Effector memory CD8-positive, alpha-beta T cell (primary cell): ENCODE results near the gene IL1RAPL1.

ENCODE experiments used
- ATAC-seq: fragments of 150-1000 bp; cut with Tn5 transposase; replicated peaks from 2 replicates; pipeline ENCODE4 v1.10.0; 2021; ENCODE audit warnings: mild to moderate bottlenecking, moderate library complexity
- DNase-seq, 3 experiments: peaks; one replicate each; pipeline ENCODE4 v3.0.0; 2021
- H3K27ac Mint-ChIP-seq, 2 donors: one replicate each; pipeline ENCODE4 v1.8.0; 2022; ENCODE audit warnings: mild to moderate bottlenecking in 2 of 2, mixed read lengths in 2 of 2, moderate library complexity in 2 of 2
- H3K27me3 Mint-ChIP-seq, 2 donors: one replicate each; pipeline ENCODE4 v1.8.0; 2022; ENCODE audit warnings: mixed read lengths in 2 of 2
- H3K36me3 Mint-ChIP-seq: one replicate; pipeline ENCODE4 v1.8.0; 2022; ENCODE audit warnings: mild to moderate bottlenecking, moderate library complexity, mixed read lengths; ENCODE audit not compliant: insufficient read depth
- H3K4me1 Mint-ChIP-seq, 2 donors: one replicate each; pipeline ENCODE4 v1.8.0; 2022; ENCODE audit warnings: low read depth in 2 of 2, mixed read lengths in 2 of 2
- H3K4me3 Mint-ChIP-seq, 2 donors: one replicate each; pipeline ENCODE4 v1.8.0; 2022; ENCODE audit warnings: mild to moderate bottlenecking in 2 of 2, mixed read lengths in 2 of 2, moderate library complexity in 2 of 2
- H3K9me3 Mint-ChIP-seq, 2 donors: one replicate each; pipeline ENCODE4 v1.8.0; 2022; ENCODE audit warnings: mixed read lengths in 2 of 2

Gene IL1RAPL1

DNA sequence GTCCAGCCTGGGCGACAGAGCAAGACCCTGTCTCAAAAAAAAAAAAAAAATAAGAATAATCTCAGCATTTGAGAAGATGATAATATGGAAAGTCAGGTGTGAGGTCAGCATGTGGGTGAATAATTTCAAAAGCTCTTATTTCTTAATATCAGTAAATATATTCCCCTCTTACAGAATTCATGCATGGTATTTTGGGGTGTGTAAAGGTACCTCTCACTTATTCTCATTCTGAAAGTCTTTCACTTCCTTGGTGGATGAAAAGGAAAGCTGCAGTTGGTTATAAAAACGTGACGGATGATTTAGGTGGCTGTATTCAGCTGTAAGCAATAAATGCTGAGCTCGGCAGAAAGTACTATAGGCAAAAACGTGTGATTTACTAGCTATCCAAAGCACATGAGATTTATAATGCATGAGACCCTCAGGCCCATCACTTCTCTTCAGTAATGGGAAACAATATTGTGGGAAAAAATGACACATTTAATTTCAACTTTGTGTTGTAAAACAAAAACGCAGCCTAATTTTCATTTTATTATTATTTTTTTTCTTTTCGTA is 1275.0 kb downstream of the IL1RAPL1 start:
- no peak overlapping the region for H3K4me3 Mint-ChIP-seq
- ATAC-seq (no peak), DNase-seq (no peak)
- no peaks in the 10 kb centered on the region for H3K4me1 Mint-ChIP-seq
- H3K27me3 Mint-ChIP-seq = no peaks in the 10 kb centered on the region
- H3K36me3 Mint-ChIP-seq = no peaks in the 10 kb centered on the region
- peaks cover 3 to 8% of the 10 kb centered on the region in 2 donors for H3K9me3 Mint-ChIP-seq
- H3K27ac Mint-ChIP-seq = no peak overlapping the region

DNA sequence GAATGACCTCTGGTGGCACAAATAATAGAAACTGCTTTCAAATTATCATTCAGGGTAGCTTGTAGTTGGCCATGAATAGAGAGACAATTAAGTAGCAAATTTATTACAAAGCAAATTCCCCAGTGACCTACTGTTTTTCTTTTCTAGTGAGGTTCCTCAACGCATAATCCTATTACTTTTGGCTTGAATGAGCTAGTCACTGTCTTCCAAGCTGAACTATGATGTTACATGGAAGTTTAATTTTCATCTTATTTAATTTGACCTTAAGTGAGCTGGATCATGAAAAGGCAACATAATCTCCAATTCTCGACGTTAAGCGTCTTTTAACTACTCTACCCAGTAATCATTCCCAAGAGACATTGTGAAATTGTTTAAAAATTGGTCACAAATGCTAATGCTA is 1280.7 kb downstream of the IL1RAPL1 start:
- Mint-ChIP-seq H3K4me3 (no peak overlapping the region), H3K27ac (no peak overlapping the region), H3K4me1 (no peaks in the 10 kb centered on the region), H3K9me3 (peaks cover 5 to 10% of the 10 kb centered on the region in 2 donors), H3K36me3 (no peaks in the 10 kb centered on the region), H3K27me3 (no peaks in the 10 kb centered on the region)
- ATAC-seq = no peak
- no peak for DNase-seq

- Mint-ChIP-seq H3K27me3 (no peaks in the 10 kb centered on the region), H3K27ac (no peak overlapping the region), H3K4me3 (no peak overlapping the region), H3K9me3 (peaks cover 8 to 10% of the 10 kb centered on the region in 2 donors), H3K36me3 (no peaks in the 10 kb centered on the region), H3K4me1 (no peaks in the 10 kb centered on the region)
- no peak for ATAC-seq
- no peak for DNase-seq
These were observed 1282.6 kb downstream of the IL1RAPL1 start for GRCh38 chrX:29869837-29870236.

DNA sequence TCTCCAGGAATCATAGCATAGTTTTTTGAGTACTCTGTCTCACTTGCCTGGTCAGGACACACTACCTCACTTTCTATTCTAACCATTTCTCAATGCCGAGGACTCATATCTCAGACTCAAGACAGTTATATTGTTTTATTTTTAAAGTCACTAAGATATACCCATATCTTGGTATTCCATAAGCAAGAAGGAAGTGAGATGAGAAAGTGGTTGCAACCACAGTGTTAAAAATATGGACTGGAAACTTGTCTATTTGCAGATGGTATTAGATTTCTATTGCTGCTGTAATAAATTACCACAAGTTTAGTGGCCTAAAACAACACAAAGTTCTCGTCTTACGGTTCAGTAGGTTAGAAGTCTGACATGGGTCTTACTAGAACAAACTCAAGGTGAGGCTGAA is 1283.4 kb downstream of the IL1RAPL1 start:
- no peak for ATAC-seq
- DNase-seq = no peak
- H3K9me3 Mint-ChIP-seq = peaks cover 8 to 10% of the 10 kb centered on the region in 2 donors

DNA sequence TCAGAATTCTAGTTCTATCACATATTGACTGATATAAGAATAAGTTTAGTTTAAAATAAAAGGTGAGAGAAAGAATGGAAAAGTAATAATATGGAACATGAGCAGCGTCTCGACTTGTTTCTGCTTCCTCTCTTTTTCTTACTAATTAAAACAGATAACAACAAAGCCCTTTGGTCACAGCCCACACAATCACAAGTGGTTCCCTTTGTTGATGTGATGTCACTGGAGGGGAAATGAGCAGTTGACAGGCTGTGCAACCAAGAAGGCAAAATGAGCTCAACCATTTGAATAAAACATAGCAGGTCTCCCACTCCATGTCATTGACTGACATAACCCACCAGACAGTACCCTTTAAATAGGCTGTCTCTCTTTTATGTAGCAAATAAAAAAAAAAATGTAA is 1285.6 kb downstream of the IL1RAPL1 start:
- Mint-ChIP-seq H3K4me1 (no peaks in the 10 kb centered on the region), H3K4me3 (no peak overlapping the region), H3K27ac (no peak overlapping the region)

More for the DNA sequence above, 1283.4 kb downstream of the IL1RAPL1 start:
- Mint-ChIP-seq H3K27ac (no peak overlapping the region), H3K4me3 (no peak overlapping the region), H3K36me3 (no peaks in the 10 kb centered on the region), H3K4me1 (no peaks in the 10 kb centered on the region), H3K27me3 (no peaks in the 10 kb centered on the region)

GRCh38 chrX:29876733-29877132 is 1289.5 kb downstream of the IL1RAPL1 start:
- no peaks in the 10 kb centered on the region for H3K4me1 Mint-ChIP-seq
- no peaks in the 10 kb centered on the region for H3K27me3 Mint-ChIP-seq
- no peak for DNase-seq
- no peak for ATAC-seq
- no peaks in the 10 kb centered on the region for H3K36me3 Mint-ChIP-seq
- no peak overlapping the region for H3K27ac Mint-ChIP-seq
- peaks cover 0 to 7% of the 10 kb centered on the region in 2 donors for H3K9me3 Mint-ChIP-seq
- H3K4me3 Mint-ChIP-seq = no peak overlapping the region

More for the DNA sequence above, 1285.6 kb downstream of the IL1RAPL1 start:
- DNase-seq (no peak), ATAC-seq (no peak)
- Mint-ChIP-seq H3K9me3 (peaks cover 6 to 10% of the 10 kb centered on the region in 2 donors), H3K36me3 (no peaks in the 10 kb centered on the region), H3K27me3 (no peaks in the 10 kb centered on the region)

- H3K27ac Mint-ChIP-seq = no peak overlapping the region
- DNase-seq = no peak
- no peaks in the 10 kb centered on the region for H3K4me1 Mint-ChIP-seq
- no peak overlapping the region for H3K4me3 Mint-ChIP-seq
- H3K27me3 Mint-ChIP-seq = no peaks in the 10 kb centered on the region
- ATAC-seq = no peak
- no peaks in the 10 kb centered on the region for H3K36me3 Mint-ChIP-seq
- peaks cover 8 to 10% of the 10 kb centered on the region in 2 donors for H3K9me3 Mint-ChIP-seq
These were observed 1293.7 kb downstream of the IL1RAPL1 start for GRCh38 chrX:29880977-29881376.

DNA sequence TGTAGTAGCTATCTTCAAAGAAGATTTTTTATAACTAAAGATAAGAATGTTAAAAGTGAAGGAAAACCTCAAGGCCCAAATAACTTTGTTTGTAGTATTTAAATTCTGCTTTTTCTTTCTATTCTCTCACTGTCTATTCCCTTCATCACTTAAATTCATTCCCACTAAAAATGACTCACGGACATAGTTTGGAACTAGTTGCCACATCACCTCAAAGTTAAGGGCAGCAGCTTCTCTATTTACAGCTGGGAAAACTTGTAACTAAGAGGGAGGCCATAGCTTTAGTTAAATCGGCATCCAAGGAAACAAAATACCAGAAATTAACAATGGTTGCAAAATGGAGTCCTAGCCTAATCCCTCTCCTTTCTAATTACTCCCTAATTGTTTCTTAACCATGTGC is 1302.8 kb downstream of the IL1RAPL1 start:
- Mint-ChIP-seq H3K4me1 (no peaks in the 10 kb centered on the region), H3K36me3 (no peaks in the 10 kb centered on the region), H3K27ac (no peak overlapping the region), H3K9me3 (peaks cover under 1 to 4% of the 10 kb centered on the region in 2 donors), H3K4me3 (no peak overlapping the region), H3K27me3 (no peaks in the 10 kb centered on the region)
- DNase-seq = no peak
- ATAC-seq = no peak

DNA sequence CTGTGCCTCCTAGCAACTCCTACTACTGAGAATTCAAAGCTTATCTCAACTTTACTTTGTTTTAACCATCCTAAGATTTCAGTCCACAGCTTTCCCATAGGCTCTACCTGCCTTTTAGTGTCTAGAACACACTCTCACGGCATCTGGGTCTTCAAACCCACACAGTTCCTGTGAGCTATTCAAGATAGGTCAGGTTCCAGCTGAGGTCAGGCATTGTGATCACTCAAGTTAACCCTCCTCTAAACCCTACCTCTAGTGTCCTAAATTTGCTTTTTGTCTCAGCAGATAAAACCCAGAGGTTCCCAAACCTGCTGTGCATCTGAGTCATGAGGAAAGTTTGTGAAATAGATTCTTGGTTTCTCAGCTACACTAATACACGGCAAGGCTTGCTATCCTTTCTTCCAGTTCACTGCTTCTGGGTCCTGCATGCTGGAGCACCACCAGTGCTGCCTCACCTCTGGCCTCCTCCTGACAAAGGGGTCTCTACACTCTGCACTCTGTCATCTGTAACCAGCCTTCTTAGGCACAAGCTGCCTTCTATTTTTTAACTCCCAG is 1303.5 kb downstream of the IL1RAPL1 start:
- Mint-ChIP-seq H3K4me3 (no peak overlapping the region), H3K27ac (no peak overlapping the region), H3K36me3 (no peaks in the 10 kb centered on the region), H3K4me1 (no peaks in the 10 kb centered on the region), H3K9me3 (peaks cover 2% of the 10 kb centered on the region in 2 donors), H3K27me3 (no peaks in the 10 kb centered on the region)
- DNase-seq = no peak
- no peak for ATAC-seq

- Mint-ChIP-seq H3K27me3 (no peaks in the 10 kb centered on the region), H3K4me1 (no peaks in the 10 kb centered on the region), H3K9me3 (no peaks in the 10 kb centered on the region), H3K4me3 (no peak overlapping the region), H3K27ac (no peak overlapping the region), H3K36me3 (no peaks in the 10 kb centered on the region)
- no peak for DNase-seq
- ATAC-seq = no peak
These were observed 1314.8 kb downstream of the IL1RAPL1 start for GRCh38 chrX:29902004-29902403.

GRCh38 chrX:29903360-29903759 is 1316.1 kb downstream of the IL1RAPL1 start:
- Mint-ChIP-seq H3K27ac (no peak overlapping the region), H3K9me3 (no peaks in the 10 kb centered on the region), H3K36me3 (no peaks in the 10 kb centered on the region), H3K27me3 (no peaks in the 10 kb centered on the region), H3K4me3 (no peak overlapping the region), H3K4me1 (no peaks in the 10 kb centered on the region)
- no peak for DNase-seq
- ATAC-seq = no peak

- peaks cover 0 to 1% of the 10 kb centered on the region in 2 donors for H3K9me3 Mint-ChIP-seq
- H3K27me3 Mint-ChIP-seq = no peaks in the 10 kb centered on the region
- H3K4me1 Mint-ChIP-seq = no peaks in the 10 kb centered on the region
- no peak overlapping the region for H3K27ac Mint-ChIP-seq
- no peak overlapping the region for H3K4me3 Mint-ChIP-seq
- DNase-seq (no peak), ATAC-seq (no peak)
- H3K36me3 Mint-ChIP-seq = no peaks in the 10 kb centered on the region
These were observed 1324.4 kb downstream of the IL1RAPL1 start for GRCh38 chrX:29911673-29912072.

DNA sequence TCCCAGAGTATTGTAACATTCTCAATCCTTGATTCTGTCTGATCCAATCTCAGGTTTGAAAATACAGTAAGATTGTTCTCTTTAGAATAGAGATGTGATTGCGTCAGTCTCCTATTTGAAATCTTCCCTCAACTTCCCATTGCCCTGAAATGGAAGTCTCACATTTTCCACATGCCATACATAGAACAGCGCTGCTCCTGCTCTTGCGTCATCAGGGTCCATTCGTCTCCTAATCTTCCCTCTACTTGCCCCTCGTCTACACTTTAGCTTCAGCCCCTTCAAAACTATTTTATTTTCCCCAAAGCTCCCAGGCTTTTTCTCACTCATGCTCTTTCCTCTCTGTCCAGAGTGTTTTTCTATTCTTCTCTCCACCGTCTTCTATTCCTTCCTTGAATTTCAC is 1326.4 kb downstream of the IL1RAPL1 start:
- DNase-seq = no peak
- H3K4me1 Mint-ChIP-seq = no peaks in the 10 kb centered on the region
- ATAC-seq = no peak
- H3K27ac Mint-ChIP-seq = no peak overlapping the region
- H3K36me3 Mint-ChIP-seq = no peaks in the 10 kb centered on the region
- H3K27me3 Mint-ChIP-seq = no peaks in the 10 kb centered on the region
- H3K4me3 Mint-ChIP-seq = no peak overlapping the region
- H3K9me3 Mint-ChIP-seq = peaks cover 0 to 1% of the 10 kb centered on the region in 2 donors

GRCh38 chrX:29922607-29923006 is 1335.4 kb downstream of the IL1RAPL1 start:
- DNase-seq = no peak
- Mint-ChIP-seq H3K27me3 (no peaks in the 10 kb centered on the region), H3K9me3 (peaks cover 0 to 3% of the 10 kb centered on the region in 2 donors), H3K36me3 (peaks cover 3% of the 10 kb centered on the region), H3K27ac (no peak overlapping the region), H3K4me3 (no peak overlapping the region), H3K4me1 (no peaks in the 10 kb centered on the region)
- ATAC-seq = no peak
